ENCODE measurements around the gene CAD.
"Not testable (repeated sequence)": the region's sequence is repeated elsewhere in the genome, so short reads cannot be mapped to it uniquely, and the experiment has no call there.

GRCh38 chr2:27175781-27176180 lies 41.4 kb upstream of the CAD start:
- not testable (repeated sequence) for TF ChIP-seq POLR2A (IDR thresholded peaks at IDR 0.05)
- TF ChIP-seq, protein P1, sequence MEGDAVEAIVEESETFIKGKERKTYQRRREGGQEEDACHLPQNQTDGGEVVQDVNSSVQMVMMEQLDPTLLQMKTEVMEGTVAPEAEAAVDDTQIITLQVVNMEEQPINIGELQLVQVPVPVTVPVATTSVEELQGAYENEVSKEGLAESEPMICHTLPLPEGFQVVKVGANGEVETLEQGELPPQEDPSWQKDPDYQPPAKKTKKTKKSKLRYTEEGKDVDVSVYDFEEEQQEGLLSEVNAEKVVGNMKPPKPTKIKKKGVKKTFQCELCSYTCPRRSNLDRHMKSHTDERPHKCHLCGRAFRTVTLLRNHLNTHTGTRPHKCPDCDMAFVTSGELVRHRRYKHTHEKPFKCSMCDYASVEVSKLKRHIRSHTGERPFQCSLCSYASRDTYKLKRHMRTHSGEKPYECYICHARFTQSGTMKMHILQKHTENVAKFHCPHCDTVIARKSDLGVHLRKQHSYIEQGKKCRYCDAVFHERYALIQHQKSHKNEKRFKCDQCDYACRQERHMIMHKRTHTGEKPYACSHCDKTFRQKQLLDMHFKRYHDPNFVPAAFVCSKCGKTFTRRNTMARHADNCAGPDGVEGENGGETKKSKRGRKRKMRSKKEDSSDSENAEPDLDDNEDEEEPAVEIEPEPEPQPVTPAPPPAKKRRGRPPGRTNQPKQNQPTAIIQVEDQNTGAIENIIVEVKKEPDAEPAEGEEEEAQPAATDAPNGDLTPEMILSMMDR (IDR thresholded peaks at IDR 0.05 in 8 of 11, conservative IDR thresholded peaks at IDR 0.05 in 3 of 11), result not testable (repeated sequence)

All from spleen (tissue), 7 donors.